IMR-90 (cell line): ENCODE measurements around the gene SRCAP. TPM values are rescaled to one million over a fixed set of nuclear protein-coding genes. Genes with fewer than 3 reads are reported as not detected.
A peak's percentile ranks its signal among the peaks of the same experiment; 100 is the strongest.

ENCODE experiments used
- ATAC-seq: fragments of 200-7000 bp; cut with Tn5 transposase; 2 replicates; pipeline ENCODE4 v1.9.1; 2020; ENCODE audit warnings: low read depth, mild to moderate bottlenecking, moderate library complexity
- BruUV-seq: library from RNA; stranded (reverse); fragments of 400-500 nt; replicated peaks from 2 replicates; lab custom pipeline; 2021; lab: Mats Ljungman, UMichigan
- CTCF ChIA-PET: fragments of 300-600 bp; formaldehyde crosslinking; extraction: SDS; loops from one replicate; lab custom pipeline; 2021; ENCODE audit warnings: antibody characterized with exemption; lab: Yijun Ruan, JAX
- POLR2A ChIA-PET: fragments of 300-600 bp; sonication (Branson Sonifier 250); formaldehyde crosslinking; loops from one replicate; lab custom pipeline; 2022; ENCODE audit warnings: antibody characterized with exemption; ENCODE audit not compliant: unreplicated experiment; lab: Charles Lee
- DNase-seq: peaks from one replicate; pipeline ENCODE4 v3.0.0; 2013
- H2AFZ ChIP-seq: replicated peaks from 2 replicates; pipeline ENCODE3; 2013; ENCODE audit warnings: low read length, mild to moderate bottlenecking; ENCODE audit not compliant: poor library complexity
- H2AK5ac ChIP-seq: 2 replicates; pipeline ENCODE4 v1.6.1; 2013; ENCODE audit warnings: low read depth, low read length, inconsistent platforms
- H2AK9ac ChIP-seq: replicated peaks from 2 replicates; pipeline ENCODE3; 2013; ENCODE audit warnings: mild to moderate bottlenecking, low read depth, low read length, moderate library complexity; ENCODE audit not compliant: poor library complexity
- H2BK120ac ChIP-seq: 2 replicates; pipeline ENCODE4 v1.6.1; 2013; ENCODE audit warnings: low read depth, low read length, inconsistent platforms
- H2BK15ac ChIP-seq: 3 replicates; pipeline ENCODE4 v1.6.1; 2013; ENCODE audit warnings: low read depth, low read length, inconsistent platforms
- H2BK20ac ChIP-seq: 2 replicates; pipeline ENCODE4 v1.6.1; 2013; ENCODE audit warnings: low read depth, mild to moderate bottlenecking, inconsistent platforms, low read length, moderate library complexity
- H2BK5ac ChIP-seq: 2 replicates; pipeline ENCODE4 v1.6.1; 2013; ENCODE audit warnings: mild to moderate bottlenecking, low read depth, low read length, inconsistent platforms; ENCODE audit not compliant: poor library complexity, severe bottlenecking
- H3K14ac ChIP-seq: replicated peaks from 2 replicates; pipeline ENCODE4 v1.6.1; 2013; ENCODE audit warnings: low read depth, low read length, inconsistent platforms
- H3K18ac ChIP-seq: 2 replicates; pipeline ENCODE4 v1.6.1; 2013; ENCODE audit warnings: low read depth, low read length, control low read depth
- H3K23ac ChIP-seq: 2 replicates; pipeline ENCODE4 v1.6.1; 2013; ENCODE audit warnings: low read depth, low read length, inconsistent platforms
- H3K27ac ChIP-seq: 2 replicates; pipeline ENCODE4 v1.5.1; 2013; ENCODE audit warnings: mild to moderate bottlenecking, control low read depth, low read length; ENCODE audit not compliant: insufficient read depth
- H3K27me3 ChIP-seq: 2 replicates; pipeline ENCODE4 v1.6.1; 2013; ENCODE audit warnings: low read length; ENCODE audit not compliant: control insufficient read depth, insufficient read depth
- H3K36me3 ChIP-seq: 2 replicates; pipeline ENCODE4 v1.6.1; 2013; ENCODE audit warnings: low read length, mixed read lengths; ENCODE audit not compliant: control insufficient read depth, insufficient read depth
- H3K4ac ChIP-seq: 2 replicates; pipeline ENCODE4 v1.6.1; 2013; ENCODE audit warnings: low read depth, low read length, inconsistent platforms
- H3K4me1 ChIP-seq: 2 replicates; pipeline ENCODE4 v1.6.1; 2013; ENCODE audit warnings: low read length, mixed read lengths; ENCODE audit not compliant: control insufficient read depth, insufficient read depth
- H3K4me2 ChIP-seq: 2 replicates; pipeline ENCODE4 v1.6.1; 2013; ENCODE audit warnings: low read depth, mild to moderate bottlenecking, control low read depth, low read length, moderate library complexity
- H3K4me3 ChIP-seq: 2 replicates; pipeline ENCODE4 v1.5.1; 2013; ENCODE audit warnings: low read depth, mild to moderate bottlenecking, control low read depth, low read length, moderate library complexity; ENCODE audit not compliant: insufficient read depth
- H3K56ac ChIP-seq: 2 replicates; pipeline ENCODE4 v1.6.1; 2013; ENCODE audit warnings: low read length, inconsistent platforms; ENCODE audit not compliant: insufficient read depth; ENCODE audit errors: extremely low read depth
- H3K79me1 ChIP-seq, 2 experiments: 2 replicates each; pipeline ENCODE4 v1.6.1; 2013; ENCODE audit warnings: low read length in 2 of 2, inconsistent platforms in 1 of 2, low read depth in 1 of 2
- H3K9ac ChIP-seq: 2 replicates; pipeline ENCODE4 v1.6.1; 2013; ENCODE audit warnings: low read depth, low read length, control low read depth
- H3K9me1 ChIP-seq: 2 replicates; pipeline ENCODE4 v1.6.1; 2013; ENCODE audit warnings: low read length, inconsistent platforms; ENCODE audit not compliant: insufficient read depth
- H3K9me3 ChIP-seq: 2 replicates; pipeline ENCODE4 v1.6.1; 2013; ENCODE audit warnings: low read length; ENCODE audit not compliant: control insufficient read depth, insufficient read depth
- H4K20me1 ChIP-seq: 2 replicates; pipeline ENCODE4 v1.6.1; 2013; ENCODE audit warnings: low read length, inconsistent platforms; ENCODE audit not compliant: insufficient read depth
- H4K5ac ChIP-seq: 2 replicates; pipeline ENCODE4 v1.6.1; 2013; ENCODE audit warnings: mild to moderate bottlenecking, low read depth, low read length, control low read depth
- H4K8ac ChIP-seq, 2 experiments: 2 replicates each; pipeline ENCODE4 v1.6.1; 2013; ENCODE audit warnings: low read depth in 2 of 2, low read length in 2 of 2, control low read depth in 1 of 2, inconsistent platforms in 1 of 2
- H4K91ac ChIP-seq: 2 replicates; pipeline ENCODE4 v1.6.1; 2013; ENCODE audit warnings: low read depth, low read length, inconsistent platforms; ENCODE audit not compliant: insufficient read depth
- CEBPB ChIP-seq: IDR thresholded peaks from 2 replicates; pipeline ENCODE4 v1.6.1; 2012; ENCODE audit warnings: low read depth, low read length, improper control_type of control experiment
- CHD1 ChIP-seq: IDR thresholded peaks from 2 replicates; pipeline ENCODE4 v1.6.1; 2012; ENCODE audit warnings: low read depth, low read length, improper control_type of control experiment
- FOS ChIP-seq: fragments of 150-350 bp; IDR thresholded peaks from 2 replicates; pipeline ENCODE4 v1.6.1; 2016; ENCODE audit warnings: low read depth, low read length
- MAZ ChIP-seq: IDR thresholded peaks from 2 replicates; pipeline ENCODE4 v1.6.1; 2012; ENCODE audit warnings: low read depth, mild to moderate bottlenecking, low read length, improper control_type of control experiment, moderate library complexity, borderline replicate concordance
- MXI1 ChIP-seq: IDR thresholded peaks from 2 replicates; pipeline ENCODE4 v1.6.1; 2012; ENCODE audit warnings: low read depth, mild to moderate bottlenecking, low read length, moderate library complexity, borderline replicate concordance
- NFE2L2 ChIP-seq: fragments of 150-350 bp; IDR thresholded peaks from 2 replicates; pipeline ENCODE4 v1.6.1; 2016; ENCODE audit warnings: low read depth, mild to moderate bottlenecking, low read length
- RAD21 ChIP-seq: IDR thresholded peaks from 2 replicates; pipeline ENCODE4 v1.6.1; 2012; ENCODE audit warnings: low read length, improper control_type of control experiment
- RFX5 ChIP-seq: IDR thresholded peaks from 2 replicates; pipeline ENCODE4 v1.8.0; 2012; ENCODE audit warnings: low read depth, mild to moderate bottlenecking, low read length, moderate library complexity
- SMC3 ChIP-seq: fragments of 150-350 bp; IDR thresholded peaks from 2 replicates; pipeline ENCODE4 v1.6.1; 2016; ENCODE audit warnings: low read depth, mild to moderate bottlenecking, antibody characterized with exemption, low read length, moderate library complexity
- WGBS, 2 experiments: methylation state at CpG; one replicate each; pipeline versions ENCODE4 v1.1.5 to v1.1.7; 2013; ENCODE audit warnings: missing lambda C conversion rate in 2 of 2; ENCODE audit not compliant: insufficient read length in 1 of 2; ENCODE audit errors: extremely low coverage in 2 of 2; 5-methylcytosine and 5-hydroxymethylcytosine counted together
- dilution Hi-C: fragments of 300-500 bp; cut with HindIII; formaldehyde crosslinking; loops from one replicate; pipeline ENCODE4 v1.14.3; 2018; ENCODE audit warnings: low sequenced_read_pairs; ENCODE audit not compliant: unreplicated experiment
- in situ Hi-C: fragments of 300-500 bp; cut with MboI; formaldehyde crosslinking; loops from 3 replicates; pipeline ENCODE4 v1.14.3; 2019; ENCODE audit warnings: low sequenced_read_pairs, inconsistent platforms, mixed read lengths
- intact Hi-C: fragments of 100-400 bp; cut with micrococcal nuclease; formaldehyde crosslinking; loops from 2 replicates; pipeline ENCODE4 v1.10.0; 2022
- polyA plus RNA-seq, 3 experiments: library from polyadenylated mRNA; depleted of rRNA; stranded (reverse); fragments of >200 nt; gene quantifications; 2 replicates each; pipeline ENCODE4 v1.2.3, GENCODE V29; 2012; ENCODE audit warnings: low replicate concordance in 1 of 3
- total RNA-seq: library from RNA; depleted of rRNA; stranded (reverse); fragments of >200 nt; gene quantifications from 2 replicates; pipeline ENCODE4 v1.2.3, GENCODE V29; 2012
- TF ChIP-seq, protein P1 (sequence below): fragments of 150-350 bp; IDR thresholded peaks from 2 replicates; pipeline ENCODE4 v1.6.1; 2017; ENCODE audit warnings: mild to moderate bottlenecking, antibody characterized with exemption, low read length, low read depth

Gene SRCAP
- total and polyA plus RNA-seq, 2 of the 4 experiments (the other 2 are of a cell fraction) = 4.5 to 8.2 TPM

DNA sequence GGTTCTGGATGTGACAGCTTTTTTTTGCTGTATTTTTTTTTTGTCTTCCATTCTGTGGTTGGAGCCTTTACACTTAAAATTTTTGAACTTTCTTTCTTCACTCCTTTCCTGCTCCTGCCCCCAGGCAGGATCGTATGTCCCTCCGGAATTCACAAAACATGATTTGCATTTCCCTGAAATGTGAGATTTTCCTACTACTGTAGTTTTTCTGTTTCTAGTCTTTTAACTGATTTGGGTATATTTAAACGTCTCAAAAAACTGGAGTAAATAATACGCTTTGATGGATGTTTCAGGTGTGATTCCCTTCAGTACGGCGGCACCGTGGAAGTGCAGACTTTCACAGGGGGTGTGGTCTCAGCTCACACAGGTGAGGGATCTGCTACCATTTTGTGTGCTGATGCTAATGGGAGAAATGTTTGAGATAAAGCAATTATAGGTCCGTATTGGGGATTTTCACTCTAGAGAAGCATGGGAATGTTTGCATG is 686 bp downstream of the SRCAP start:
- H4K20me1 ChIP-seq = peaks cover 18% of the 10 kb centered on the region
- peaks cover 4% of the 10 kb centered on the region for H3K9me1 ChIP-seq
- H2BK15ac ChIP-seq = no peak overlapping the region
- H4K91ac ChIP-seq = no peak overlapping the region
- no peaks in the 10 kb centered on the region for H3K27me3 ChIP-seq
- ChIA-PET POLR2A (no interaction called here), CTCF (no interaction called here)
- H3K9me3 ChIP-seq = no peaks in the 10 kb centered on the region
- H3K27ac ChIP-seq = peak overlapping the region; percentile 92
- H3K23ac ChIP-seq = no peak overlapping the region
- H3K56ac ChIP-seq = peak overlapping the region; percentile 67
- 51% methylated on average over 6 of the region's 8 CpGs; no CpG with 5 or more reads in 1 of the 2 experiments for WGBS, 2 experiments
- in situ Hi-C loops = no loop called here
- dilution Hi-C loops = no loop called here
- H3K18ac ChIP-seq = no peak overlapping the region
- H3K79me1 ChIP-seq = peaks cover 12 to 42% of the 10 kb centered on the region in 2 experiments; a peak in 3 of 4 replicates
- no peak overlapping the region for H2AFZ ChIP-seq
- no peak overlapping the region for H4K5ac ChIP-seq
- peak overlapping the region; percentile 100 for H2AK9ac ChIP-seq
- H2AK5ac ChIP-seq = peak overlapping the region; percentile 60
- H2BK5ac ChIP-seq = peak overlapping the region; percentile 91
- TF ChIP-seq RFX5 = no peak
- TF ChIP-seq SMC3 = no peak
- TF ChIP-seq MXI1 = no peak
- TF ChIP-seq CHD1 = no peak
- no peak for TF ChIP-seq FOS
- TF ChIP-seq NFE2L2 = no peak
- TF ChIP-seq RAD21 = no peak
- no peak for TF ChIP-seq MAZ
- TF ChIP-seq, protein P1, sequence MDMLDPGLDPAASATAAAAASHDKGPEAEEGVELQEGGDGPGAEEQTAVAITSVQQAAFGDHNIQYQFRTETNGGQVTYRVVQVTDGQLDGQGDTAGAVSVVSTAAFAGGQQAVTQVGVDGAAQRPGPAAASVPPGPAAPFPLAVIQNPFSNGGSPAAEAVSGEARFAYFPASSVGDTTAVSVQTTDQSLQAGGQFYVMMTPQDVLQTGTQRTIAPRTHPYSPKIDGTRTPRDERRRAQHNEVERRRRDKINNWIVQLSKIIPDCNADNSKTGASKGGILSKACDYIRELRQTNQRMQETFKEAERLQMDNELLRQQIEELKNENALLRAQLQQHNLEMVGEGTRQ = no peak
- no peak for TF ChIP-seq CEBPB
- no peak for ATAC-seq
- no peak for DNase-seq
- peak overlapping the region; percentile 99; the same call in 1 of the 2 replicates for H3K4ac ChIP-seq
- H3K36me3 ChIP-seq = peaks cover 26% of the 10 kb centered on the region
- no TSS peak for BruUV-seq
- peak overlapping the region; percentile 88 to 99; a peak in 2 of 4 replicates for H4K8ac ChIP-seq
- intact Hi-C loops = loop anchor here (5.0 kb wide), 1 partner anchor 223 kb away; the partner anchor contains the start of gene FBXL19
- H3K4me2 ChIP-seq = peak overlapping the region; percentile 94
- peaks cover 8% of the 10 kb centered on the region for H3K4me1 ChIP-seq
- no peak overlapping the region for H2BK20ac ChIP-seq
- peak overlapping the region; percentile 85 for H3K4me3 ChIP-seq
- H3K9ac ChIP-seq = peak overlapping the region; percentile 69
- no peak overlapping the region for H2BK120ac ChIP-seq
- peak overlapping the region; percentile 45; the same call in 1 of the 2 replicates for H3K14ac ChIP-seq
